K562 (cell line): ENCODE data around the gene CLP1. TPM values are rescaled to one million over a fixed set of nuclear protein-coding genes. Genes with fewer than 3 reads are reported as not detected.

Experiments
- ARHGAP35 ChIP-seq: fragments of 450-650 bp; IDR thresholded peaks from 2 replicates; pipeline ENCODE4 v1.6.1; 2018; ENCODE audit not compliant: partially characterized antibody
- CC2D1A ChIP-seq: fragments of 450-650 bp; IDR thresholded peaks from 2 replicates; pipeline ENCODE4 v1.6.1; 2017; ENCODE audit warnings: mild to moderate bottlenecking
- ESRRB ChIP-seq: fragments of 250-450 bp; sonication (Bioruptor Pico); IDR thresholded peaks from 2 replicates; pipeline ENCODE4 v1.5.0; 2020; ENCODE audit warnings: mild to moderate bottlenecking, moderate library complexity, borderline replicate concordance
- NFIX ChIP-seq: fragments of 250-450 bp; sonication (Bioruptor Pico); IDR thresholded peaks from 2 replicates; pipeline ENCODE4 v1.4.0; 2020; ENCODE audit warnings: low read depth, mild to moderate bottlenecking, moderate library complexity
- NFYB ChIP-seq: IDR thresholded peaks from 2 replicates; pipeline ENCODE4 v1.6.1; 2011; ENCODE audit warnings: mild to moderate bottlenecking, moderate library complexity; ENCODE audit not compliant: insufficient read length; ENCODE audit errors: extremely low read depth
- POLR2G ChIP-seq: fragments of 200-400 bp; formaldehyde crosslinking; IDR thresholded peaks from 2 replicates; pipeline ENCODE4 v1.6.1; 2017; ENCODE audit warnings: low read depth, mild to moderate bottlenecking, antibody characterized with exemption, low read length, moderate library complexity
- RHOXF2B ChIP-seq: fragments of 250-450 bp; sonication (Bioruptor Pico); conservative IDR thresholded peaks from 2 replicates; pipeline ENCODE4 v1.5.1; 2021
- RUNX1 ChIP-seq: sonication (generic); IDR thresholded peaks from 2 replicates; pipeline ENCODE4 v1.6.1; 2016; ENCODE audit warnings: antibody characterized with exemption, low read depth
- SMARCA5 ChIP-seq: fragments of 450-650 bp; IDR thresholded peaks from 2 replicates; pipeline ENCODE4 v1.6.1; 2016
- SMARCB1 ChIP-seq: IDR thresholded peaks from 2 replicates; pipeline ENCODE4 v1.6.1; 2011; ENCODE audit warnings: improper control_type of control experiment, low read depth; ENCODE audit not compliant: insufficient read length
- SP1 ChIP-seq: sonication (generic); formaldehyde crosslinking; IDR thresholded peaks from 2 replicates; pipeline ENCODE4 v1.8.1; 2022; ENCODE audit warnings: mild to moderate bottlenecking, missing genetic modification reagents
- SRSF9 ChIP-seq: fragments of 200-400 bp; formaldehyde crosslinking; IDR thresholded peaks from 2 replicates; pipeline ENCODE4 v1.6.1; 2017; ENCODE audit warnings: low read depth, low read length, borderline replicate concordance
- ZNF121 ChIP-seq: sonication (generic); formaldehyde crosslinking; conservative IDR thresholded peaks from 2 replicates; pipeline ENCODE4 v1.8.0; 2022; ENCODE audit warnings: missing genetic modification reagents
- ZNF140 ChIP-seq: fragments of 250-450 bp; sonication (Bioruptor Pico); IDR thresholded peaks from 2 replicates; pipeline ENCODE4 v1.8.0; 2021; ENCODE audit warnings: moderate library complexity, mild to moderate bottlenecking, inconsistent platforms
- ZNF165 ChIP-seq: fragments of 250-450 bp; sonication (Bioruptor Pico); IDR thresholded peaks from 2 replicates; pipeline ENCODE4 v1.4.0; 2020; ENCODE audit warnings: borderline replicate concordance
- ZNF316 ChIP-seq: fragments of 450-650 bp; IDR thresholded peaks from 2 replicates; pipeline ENCODE4 v1.6.1; 2016
- ZNF318 ChIP-seq, 2 experiments: fragments of 450-650 bp; IDR thresholded peaks; 2 replicates each; pipeline ENCODE4 v1.6.1; 2016; ENCODE audit warnings: mild to moderate bottlenecking in 2 of 2, borderline replicate concordance in 1 of 2, low read depth in 1 of 2, moderate library complexity in 1 of 2
- ZNF696 ChIP-seq: fragments of 250-450 bp; sonication (Bioruptor Pico); conservative IDR thresholded peaks from 2 replicates; pipeline ENCODE4 v1.4.0; 2020; ENCODE audit warnings: mild to moderate bottlenecking, moderate library complexity
- polyA plus RNA-seq, 8 experiments: library from polyadenylated mRNA; depleted of rRNA in 4 of 8; stranded (reverse) in 5 of 8; unstranded in 3 of 8; fragments of >200 nt; fragmentation: Nextera tagmentation in 2 of 8; fragmentation: Illumina TruSeq in 1 of 8; extraction: Ambion mirVana in 2 of 8; extraction: Trizol in 1 of 8; gene quantifications; 2 replicates each; pipeline versions ENCODE4 v1.2.1 to v1.2.3, GENCODE V29; 2011 to 2014; ENCODE audit warnings: inconsistent platforms in 1 of 8, missing spikeins in 1 of 8
- total RNA-seq, 7 experiments: library from RNA; depleted of rRNA in 6 of 7; stranded (reverse); fragments of >200 nt in 6 of 7; fragmentation: Illumina TruSeq in 2 of 7; extraction: Trizol in 2 of 7; gene quantifications; 2 replicates each; pipeline versions ENCODE4 v1.2.1 to v1.2.3, GENCODE V29; 2011 to 2021; ENCODE audit warnings: low replicate concordance in 1 of 7
- TF ChIP-seq, protein P1 (sequence below): fragments of 150-350 bp; conservative IDR thresholded peaks from 2 replicates; pipeline ENCODE4 v1.6.1; 2014; ENCODE audit warnings: low read length

Gene CLP1
- total and polyA plus RNA-seq, 9 of the 15 experiments (the other 6 are each of a cell fraction or from before 2014, with no cell fraction given), result 19.1 to 46.2 (median 27.8) TPM

- no peak for TF ChIP-seq ZNF318 (IDR thresholded peaks at IDR 0.05; ENCODE audit: borderline replicate concordance in 1 of 2, low read depth in 1 of 2)
- no peak for TF ChIP-seq ZNF316
- TF ChIP-seq SMARCB1, result peak; percentile 59
- no peak for TF ChIP-seq ZNF121 (CRISPR knock-in tag)
- TF ChIP-seq NFIX (CRISPR knock-in tag), result no peak
- no peak for TF ChIP-seq ZNF140
- TF ChIP-seq NFYB, result no peak
- TF ChIP-seq ARHGAP35, result no peak
- TF ChIP-seq SRSF9, result no peak
- TF ChIP-seq POLR2G, result no peak
- TF ChIP-seq, protein P1, sequence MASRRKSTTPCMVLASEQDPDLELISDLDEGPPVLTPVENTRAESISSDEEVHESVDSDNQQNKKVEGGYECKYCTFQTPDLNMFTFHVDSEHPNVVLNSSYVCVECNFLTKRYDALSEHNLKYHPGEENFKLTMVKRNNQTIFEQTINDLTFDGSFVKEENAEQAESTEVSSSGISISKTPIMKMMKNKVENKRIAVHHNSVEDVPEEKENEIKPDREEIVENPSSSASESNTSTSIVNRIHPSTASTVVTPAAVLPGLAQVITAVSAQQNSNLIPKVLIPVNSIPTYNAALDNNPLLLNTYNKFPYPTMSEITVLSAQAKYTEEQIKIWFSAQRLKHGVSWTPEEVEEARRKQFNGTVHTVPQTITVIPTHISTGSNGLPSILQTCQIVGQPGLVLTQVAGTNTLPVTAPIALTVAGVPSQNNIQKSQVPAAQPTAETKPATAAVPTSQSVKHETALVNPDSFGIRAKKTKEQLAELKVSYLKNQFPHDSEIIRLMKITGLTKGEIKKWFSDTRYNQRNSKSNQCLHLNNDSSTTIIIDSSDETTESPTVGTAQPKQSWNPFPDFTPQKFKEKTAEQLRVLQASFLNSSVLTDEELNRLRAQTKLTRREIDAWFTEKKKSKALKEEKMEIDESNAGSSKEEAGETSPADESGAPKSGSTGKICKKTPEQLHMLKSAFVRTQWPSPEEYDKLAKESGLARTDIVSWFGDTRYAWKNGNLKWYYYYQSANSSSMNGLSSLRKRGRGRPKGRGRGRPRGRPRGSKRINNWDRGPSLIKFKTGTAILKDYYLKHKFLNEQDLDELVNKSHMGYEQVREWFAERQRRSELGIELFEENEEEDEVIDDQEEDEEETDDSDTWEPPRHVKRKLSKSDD, result no peak
- no peak for TF ChIP-seq SMARCA5
- peak; percentile 64; the same call in 1 of the 2 replicates for TF ChIP-seq SP1 (CRISPR knock-in tag)
- TF ChIP-seq CC2D1A, result peak; percentile 97; the same call in 1 of the 2 replicates
- TF ChIP-seq ZNF696 (CRISPR knock-in tag), result no peak
- TF ChIP-seq RUNX1, result peak; percentile 90
- no peak for TF ChIP-seq ZNF165
- no peak for TF ChIP-seq ESRRB (CRISPR knock-in tag)
- no peak for TF ChIP-seq RHOXF2B (CRISPR knock-in tag)
Observed at GRCh38 chr11:57647960-57648800, 9.4 kb upstream of the CLP1 start (continued).
